Pancreas (tissue), 10 donors: Measurements from ENCODE around the gene ABR. TPM values are rescaled to one million over a fixed set of nuclear protein-coding genes. Genes with fewer than 3 reads are reported as not detected.

ENCODE experiments used
- ATAC-seq, 4 donors: fragments of 200-7000 bp; cut with Tn5 transposase; one replicate each; pipeline versions ENCODE4 v1.8.0 to v1.9.1; 2020; ENCODE audit warnings: mild to moderate bottlenecking in 4 of 4, moderate library complexity in 4 of 4
- DNase-seq, 6 donors: peaks; one replicate each; pipeline ENCODE4 v3.0.0-alpha.2; 2020
- FAIRE-seq: peaks from 2 replicates; lab custom pipeline; 2012; peaks lifted over from hg19 to GRCh38; lab: Jason Lieb, UNC
- H3K27ac ChIP-seq, 4 donors: fragments of 200-600 bp; sonication (generic); 1 replicate in 3 of 4; 2 replicates in 1 of 4; pipeline versions ENCODE4 v1.5.0 to v1.8.0; 2020
- H3K27me3 ChIP-seq, 4 donors: fragments of 200-600 bp; one replicate each; pipeline ENCODE4 v1.8.0; 2021
- H3K36me3 ChIP-seq, 3 donors: fragments of 200-600 bp; sonication (generic) in 1 of 3; one replicate each; pipeline versions ENCODE4 v1.5.0 to v1.8.0; 2020 to 2021
- H3K4me1 ChIP-seq, 3 donors: fragments of 200-600 bp; one replicate each; pipeline ENCODE4 v1.8.0; 2021
- H3K4me3 ChIP-seq, 4 donors: fragments of 200-600 bp; sonication (generic) in 2 of 4; one replicate each; pipeline versions ENCODE4 v1.5.0 to v1.8.0; 2020 to 2021
- H3K9me3 ChIP-seq, 4 donors: fragments of 200-600 bp; one replicate each; pipeline ENCODE4 v1.8.0; 2021
- whole genome bisulfite sequencing, 2 donors: extraction: QIAGEN DNeasy Blood & Tissue Kit; methylation state at CpG; one replicate each; pipeline ENCODE4 v1.1.7; 2013; 5-methylcytosine and 5-hydroxymethylcytosine counted together
- intact Hi-C, 3 donors: fragments of 100-400 bp; cut with DNase I; formaldehyde crosslinking; loops; one replicate each; pipeline versions ENCODE4 v1.11.1 to v1.14.2; 2022
- polyA plus RNA-seq, 2 donors: library from polyadenylated mRNA; stranded (reverse); fragments of 200-250 nt; gene quantifications; one replicate each; pipeline ENCODE4 v1.2.3, GENCODE V29; 2013
- total RNA-seq, 6 donors: library from RNA; stranded (reverse); fragmentation: NEBNext Ultra II Directional in 4 of 6; extraction: Animal tissue kit (Norgen Biotek cat#: 25700) in 4 of 6; gene quantifications; one replicate each; pipeline versions ENCODE4 v1.2.1 to v1.2.4, GENCODE V29; 2021 to 2023
- TF ChIP-seq, protein P1 (sequence below), 4 donors: fragments of 200-600 bp; sonication (generic) in 3 of 4; IDR thresholded peaks; one replicate each; pipeline versions ENCODE4 v1.5.0 to v1.8.0; 2021; ENCODE audit warnings: antibody characterized with exemption in 4 of 4
- donor health status: healthy with polysubstance abuse.
- donor health status: DM: no; HTN: no; CAD: no; lungs with moderate emphysema.
- donor health status: DM: no; HTN: no; CAD: no.
- donor health status: control.
- donor health status: control.
- donor health status: Bipolar disorder and iron deficiency.
- donor health status: DM: yes; HTN: yes; CAD: no.
- donor health status: DM: no; HTN: no; CAD: no.
- donor health status: DM: no; HTN: no; CAD: no.
- donor health status: DM: yes; HTN: yes; CAD: no.

ABR gene
- total and polyA plus RNA-seq, 8 donors = 15.4 to 65.7 (median 28.4) TPM

DNA sequence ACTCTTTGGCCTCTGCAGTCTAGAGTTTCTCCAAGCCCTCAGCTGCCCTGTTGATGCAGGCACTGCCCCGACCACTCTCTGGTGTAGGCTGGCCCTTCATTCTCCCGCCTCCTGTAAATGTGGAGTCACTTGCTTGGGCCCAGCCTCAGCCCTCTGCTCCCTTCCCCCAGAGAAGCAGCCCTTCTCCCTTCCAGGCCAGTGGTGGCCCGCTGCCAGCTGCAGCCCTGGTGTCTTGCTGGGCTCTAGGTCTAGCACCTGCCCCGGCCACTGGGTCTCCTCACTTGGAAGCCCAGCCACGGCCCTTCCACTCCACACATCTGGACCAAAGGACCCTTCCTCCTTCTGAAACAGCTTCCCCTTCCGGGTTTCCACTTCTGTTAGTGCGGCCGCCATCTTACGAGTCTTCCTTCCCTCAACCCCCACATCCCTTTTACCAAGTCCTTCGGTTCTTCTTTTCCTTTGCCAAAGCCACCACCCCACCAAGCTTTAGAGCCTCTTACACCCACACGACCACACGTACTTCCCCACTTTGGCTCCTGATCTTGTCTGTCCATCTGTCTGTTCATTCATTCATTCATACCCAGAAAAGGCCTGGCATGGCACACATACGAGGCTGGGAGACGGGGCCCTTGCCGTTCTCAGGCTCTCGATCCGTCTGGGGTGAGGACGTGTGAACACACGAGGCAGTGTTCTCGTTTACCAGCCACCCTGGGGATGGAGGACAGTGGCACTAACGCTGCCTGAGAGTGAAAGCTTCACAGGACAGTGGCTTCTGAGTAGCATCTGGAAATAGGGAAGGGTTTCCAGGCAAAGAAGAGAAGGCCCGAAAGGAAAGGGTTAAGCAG is 68.0 kb downstream of the ABR start:
- 84 to 92% methylated on average over 22 of the region's 22 CpGs for WGBS, 2 donors
- ATAC-seq = no peak
- no peaks in the 10 kb centered on the region for H3K9me3 ChIP-seq

DNA sequence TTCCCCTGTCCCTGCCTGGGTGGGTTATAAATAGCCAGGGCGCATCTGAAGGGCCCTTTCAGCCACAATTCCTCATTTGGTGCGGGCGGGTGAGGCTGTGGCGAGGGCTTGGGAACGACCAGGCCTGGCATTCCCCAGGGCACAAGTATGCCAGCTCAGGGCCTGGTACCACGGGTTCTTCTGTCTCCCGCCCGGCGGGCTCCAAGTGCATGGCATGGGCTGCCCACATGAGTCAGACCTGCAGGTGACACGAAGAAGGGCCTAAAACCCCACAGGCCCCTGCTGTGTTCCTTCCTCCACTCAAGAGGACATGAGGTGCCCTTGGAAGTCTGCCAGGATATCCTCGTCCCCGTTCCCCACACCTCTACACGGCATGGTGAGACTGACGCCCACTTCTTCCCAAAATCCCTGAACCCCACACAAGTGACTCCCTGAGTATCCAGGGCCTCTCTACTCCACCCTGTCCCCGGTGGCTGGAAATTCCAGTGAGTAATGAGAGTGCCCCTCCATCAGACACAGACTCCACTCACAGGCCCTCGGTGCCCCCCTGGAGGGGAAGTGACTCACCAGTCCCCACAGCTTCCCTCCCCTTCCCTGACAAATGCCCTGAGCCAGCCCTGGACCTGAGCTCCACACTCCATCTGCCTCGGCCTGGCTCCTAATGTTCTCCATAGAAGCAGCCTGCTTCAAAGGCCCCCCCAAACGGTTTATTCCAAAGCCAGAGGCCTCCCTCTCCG is 68.8 kb downstream of the ABR start:
- Histone ChIP-seq H3K4me3 (no peak overlapping the region), H3K36me3 (no peaks in the 10 kb centered on the region), H3K27me3 (no peaks in the 10 kb centered on the region), H3K9me3 (no peaks in the 10 kb centered on the region), H3K27ac (peak overlapping the region in 2 of 4 donors; percentile 67 to 73), H3K4me1 (peaks cover 0 to 28% (median 1%) of the 10 kb centered on the region in 3 donors)
- TF ChIP-seq, protein P1, sequence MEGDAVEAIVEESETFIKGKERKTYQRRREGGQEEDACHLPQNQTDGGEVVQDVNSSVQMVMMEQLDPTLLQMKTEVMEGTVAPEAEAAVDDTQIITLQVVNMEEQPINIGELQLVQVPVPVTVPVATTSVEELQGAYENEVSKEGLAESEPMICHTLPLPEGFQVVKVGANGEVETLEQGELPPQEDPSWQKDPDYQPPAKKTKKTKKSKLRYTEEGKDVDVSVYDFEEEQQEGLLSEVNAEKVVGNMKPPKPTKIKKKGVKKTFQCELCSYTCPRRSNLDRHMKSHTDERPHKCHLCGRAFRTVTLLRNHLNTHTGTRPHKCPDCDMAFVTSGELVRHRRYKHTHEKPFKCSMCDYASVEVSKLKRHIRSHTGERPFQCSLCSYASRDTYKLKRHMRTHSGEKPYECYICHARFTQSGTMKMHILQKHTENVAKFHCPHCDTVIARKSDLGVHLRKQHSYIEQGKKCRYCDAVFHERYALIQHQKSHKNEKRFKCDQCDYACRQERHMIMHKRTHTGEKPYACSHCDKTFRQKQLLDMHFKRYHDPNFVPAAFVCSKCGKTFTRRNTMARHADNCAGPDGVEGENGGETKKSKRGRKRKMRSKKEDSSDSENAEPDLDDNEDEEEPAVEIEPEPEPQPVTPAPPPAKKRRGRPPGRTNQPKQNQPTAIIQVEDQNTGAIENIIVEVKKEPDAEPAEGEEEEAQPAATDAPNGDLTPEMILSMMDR (IDR thresholded peaks at IDR 0.05) = no peak
- DNase-seq (peak in 3 of 6 donors; percentile 46 to 74 (median 68)), FAIRE-seq (no peak), ATAC-seq (peak in 2 of 4 donors; percentile 29 to 36)
- intact Hi-C loops = no loop called here
- WGBS, 2 donors = 73 to 74% methylated on average over 19 of the region's 19 CpGs

More for the DNA sequence above, 68.0 kb downstream of the ABR start:
- Histone ChIP-seq H3K4me3 (no peak overlapping the region), H3K27ac (peak overlapping the region in 2 of 4 donors; percentile 67 to 73), H3K27me3 (no peaks in the 10 kb centered on the region), H3K36me3 (no peaks in the 10 kb centered on the region), H3K4me1 (peaks cover 0 to 25% (median 0%) of the 10 kb centered on the region in 3 donors)
- TF ChIP-seq, protein P1 (IDR thresholded peaks at IDR 0.05) = no peak
- intact Hi-C loops = no loop called here
- FAIRE-seq (no peak), DNase-seq (peak in 2 of 6 donors; percentile 68 to 78)

GRCh38 chr17:1110541-1110861 is 69.3 kb downstream of the ABR start:
- intact Hi-C loops = no loop called here
- Histone ChIP-seq H3K9me3 (no peaks in the 10 kb centered on the region), H3K36me3 (no peaks in the 10 kb centered on the region), H3K27me3 (no peaks in the 10 kb centered on the region), H3K27ac (peak overlapping the region in 2 of 4 donors; percentile 67 to 73), H3K4me3 (no peak overlapping the region), H3K4me1 (peaks cover 5 to 30% (median 7%) of the 10 kb centered on the region in 3 donors)
- ATAC-seq (no peak), FAIRE-seq (no peak), DNase-seq (no peak)
- 39 to 65% methylated on average over 3 of the region's 3 CpGs for WGBS, 2 donors
- TF ChIP-seq, protein P1 (IDR thresholded peaks at IDR 0.05) = no peak

DNA sequence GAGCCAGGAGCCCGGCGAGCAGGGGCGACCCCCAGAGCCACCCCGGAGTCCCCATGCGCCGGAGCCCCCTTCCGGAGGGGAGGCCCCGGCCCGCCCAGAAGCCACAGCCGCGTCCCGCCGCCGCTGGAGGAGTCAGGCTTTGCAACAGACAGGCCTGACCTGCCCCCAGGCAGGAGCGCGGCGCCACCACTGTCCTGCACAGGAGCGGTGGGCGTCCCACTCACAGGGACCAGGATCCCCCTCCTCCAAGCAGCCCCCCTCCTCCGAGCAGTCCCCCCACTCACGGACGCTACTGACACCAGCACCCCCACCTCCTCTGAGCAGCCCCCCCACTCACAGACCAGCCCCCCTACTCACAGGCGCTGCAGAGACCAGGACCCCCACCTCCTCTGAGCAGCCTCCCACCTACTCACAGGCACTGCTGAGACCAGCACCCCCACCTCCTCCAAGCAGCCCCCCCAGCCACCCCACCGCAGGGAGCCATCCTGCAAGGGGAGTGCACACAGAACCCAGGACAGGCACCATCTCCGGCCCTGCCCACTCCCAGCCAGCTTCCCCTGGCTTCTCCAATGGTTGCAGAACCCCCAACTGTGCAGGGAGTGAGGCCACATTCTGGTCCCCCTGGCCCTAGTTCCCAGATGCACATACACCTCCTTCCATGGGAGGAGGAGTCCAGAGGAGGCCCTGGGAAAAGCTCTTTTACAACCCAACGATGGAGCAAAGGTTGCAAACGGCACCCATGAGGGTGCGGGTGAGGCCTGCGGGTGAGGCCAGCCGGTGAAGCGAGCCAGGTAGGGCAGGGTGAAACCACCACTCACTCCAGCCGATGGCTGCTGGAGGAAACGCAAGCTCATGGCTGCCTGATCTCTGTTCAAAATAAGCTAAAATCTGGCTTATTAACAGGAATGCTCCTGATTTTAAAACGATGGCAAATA is 69.9 kb downstream of the ABR start:
- intact Hi-C loops = no loop called here
- Histone ChIP-seq H3K9me3 (no peaks in the 10 kb centered on the region), H3K4me3 (peak overlapping the region; percentile 40 to 62 (median 55)), H3K36me3 (no peaks in the 10 kb centered on the region), H3K27me3 (no peaks in the 10 kb centered on the region), H3K4me1 (peaks cover 9 to 29% (median 11%) of the 10 kb centered on the region in 3 donors), H3K27ac (peak overlapping the region; percentile 30 to 83 (median 56))
- DNase-seq (peak in 2 of 6 donors; percentile 60 to 74), ATAC-seq (peak; percentile 3 to 24 (median 7)), FAIRE-seq (no peak)
- WGBS, 2 donors = 29 to 57% methylated on average over 17 to 34 of the region's 34 CpGs
- TF ChIP-seq, protein P1 (IDR thresholded peaks at IDR 0.05) = no peak
